H1 (cell line): ENCODE data around the gene RPS28. TPM values are rescaled to one million over a fixed set of nuclear protein-coding genes. Genes with fewer than 3 reads are reported as not detected.

Source experiments
- CHD7 ChIP-seq: fragments of 300-600 bp; sonication (generic); IDR thresholded peaks from 2 replicates; pipeline ENCODE4 v1.7.1; 2012; ENCODE audit warnings: low read length, moderate library complexity, mild to moderate bottlenecking, inconsistent platforms; ENCODE audit not compliant: insufficient replicate concordance
- CTBP2 ChIP-seq: IDR thresholded peaks from 2 replicates; pipeline ENCODE4 v1.7.0; 2011; ENCODE audit warnings: borderline replicate concordance, mild to moderate bottlenecking, moderate library complexity, mixed read lengths, low read length; ENCODE audit not compliant: insufficient read depth, insufficient read length
- EGR1 ChIP-seq: IDR thresholded peaks from 2 replicates; pipeline ENCODE4 v1.6.1; 2011; ENCODE audit warnings: low read depth, low read length, borderline replicate concordance
- HDAC2 ChIP-seq, 2 experiments: fragments of 300-600 bp in 1 of 2; sonication (generic) in 1 of 2; IDR thresholded peaks; 2 replicates each; pipeline ENCODE4 v1.6.1; 2011 to 2012; ENCODE audit warnings: low read depth in 2 of 2, low read length in 2 of 2, mild to moderate bottlenecking in 2 of 2, moderate library complexity in 2 of 2, borderline replicate concordance in 1 of 2, inconsistent platforms in 1 of 2
- NANOG ChIP-seq: IDR thresholded peaks from 2 replicates; pipeline ENCODE4 v1.6.1; 2011; ENCODE audit warnings: low read length, low read depth, mild to moderate bottlenecking, inconsistent platforms; ENCODE audit not compliant: insufficient read depth, poor library complexity, severe bottlenecking
- RBBP5 ChIP-seq: IDR thresholded peaks from 2 replicates; pipeline ENCODE4 v1.7.1; 2012; ENCODE audit warnings: low read depth, mild to moderate bottlenecking, inconsistent platforms, low read length, moderate library complexity, borderline replicate concordance
- TAF1 ChIP-seq: IDR thresholded peaks from 2 replicates; pipeline ENCODE4 v1.6.1; 2011; ENCODE audit warnings: mild to moderate bottlenecking, low read depth, low read length
- polyA plus RNA-seq, 7 experiments: library from polyadenylated mRNA; depleted of rRNA in 3 of 7; stranded (reverse) in 5 of 7; unstranded in 2 of 7; fragments of >200 nt in 5 of 7; fragments of 200-250 nt in 2 of 7; gene quantifications; 1 replicate in 5 of 7; 2 replicates in 1 of 7; 4 replicates in 1 of 7; pipeline versions ENCODE4 v1.2.1 to v1.2.3, GENCODE V29; 2011 to 2013; ENCODE audit warnings: missing spikeins in 2 of 7, mixed read lengths in 2 of 7
- total RNA-seq: library from RNA; stranded (reverse); fragmentation: NEBNext Ultra II Directional; extraction: Animal tissue kit (Norgen Biotek cat#: 25700); gene quantifications from 2 replicates; pipeline ENCODE4 v1.2.1, GENCODE V29; 2021

RPS28 gene
- total and polyA plus RNA-seq, 2 of the 8 experiments (the other 6 are each of a cell fraction or from before 2014, with no cell fraction given) = 1,241 to 1,699 TPM

- TF ChIP-seq CTBP2 (no peak), RBBP5 (no peak), NANOG (no peak), CHD7 (no peak), HDAC2 (IDR thresholded peaks at IDR 0.05; ENCODE audit: borderline replicate concordance in 1 of 2, low read depth in 2 of 2, low read length in 2 of 2) (no peak), EGR1 (no peak), TAF1 (no peak)
Measured at GRCh38 chr19:8370176-8371010, 49.1 kb downstream of the RPS28 start (continued).
